Measurements from ENCODE around the gene EDARADD. TPM values are rescaled to one million over a fixed set of nuclear protein-coding genes. Genes with fewer than 3 reads are reported as not detected.
A peak's percentile ranks its signal among the peaks of the same experiment; 100 is the strongest.
"Not testable (repeated sequence)": the region's sequence is repeated elsewhere in the genome, so short reads cannot be mapped to it uniquely, and the experiment has no call there.

The EDARADD gene
- total RNA-seq, 4 donors from 2014 or later, result 8.4 to 11.8 (median 8.8) TPM

- no peak overlapping the region for H3K27ac ChIP-seq
- no peak overlapping the region for H3K4me3 ChIP-seq (replicated peaks in 1 of 3)
- H3K9me3 ChIP-seq, result no peaks in the 10 kb centered on the region
- intact Hi-C loops (cut with DNase I), result no loop called here
- H3K27me3 ChIP-seq, result no peaks in the 10 kb centered on the region
- DNase-seq, result no peak
- TF ChIP-seq CTCF (IDR thresholded peaks at IDR 0.05), result no peak
- no peak for TF ChIP-seq POLR2A (IDR thresholded peaks at IDR 0.05)
- 93 to 94% methylated on average over 7 of the region's 7 CpGs for WGBS, 2 donors
- H3K36me3 ChIP-seq, result no peaks in the 10 kb centered on the region
- peaks cover 8% of the 10 kb centered on the region in 2 donors for H3K4me1 ChIP-seq
Measured at GRCh38 chr1:236361909-236362590, 32.0 kb upstream of the EDARADD start.

DNA sequence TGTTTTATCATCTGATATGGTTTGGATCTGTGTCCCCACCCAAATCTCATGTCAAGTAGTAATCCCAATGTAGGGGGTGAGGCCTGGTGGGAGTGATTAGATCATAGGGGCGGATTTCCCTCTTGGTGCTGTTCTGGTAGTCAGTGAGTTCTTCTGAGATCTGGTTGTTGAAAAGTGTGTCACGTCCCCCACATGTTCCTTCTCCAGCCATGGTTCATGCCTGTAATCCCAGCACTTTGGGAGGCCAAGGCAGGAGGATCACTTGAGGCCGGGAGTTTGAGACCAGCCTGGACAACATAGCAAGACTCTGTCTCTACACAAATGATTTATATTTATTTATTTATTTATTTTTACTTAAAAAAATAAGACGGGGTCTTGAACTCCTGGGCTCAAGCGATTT lies 30.8 kb upstream of the EDARADD start:
- Histone ChIP-seq H3K27me3 (no peaks in the 10 kb centered on the region), H3K27ac (no peak overlapping the region), H3K9me3 (no peaks in the 10 kb centered on the region), H3K4me1 (peaks cover 8% of the 10 kb centered on the region in 2 donors), H3K36me3 (no peaks in the 10 kb centered on the region), H3K4me3 (replicated peaks in 1 of 3) (no peak overlapping the region)
- intact Hi-C loops (cut with DNase I), result no loop called here
- no peak for DNase-seq
- TF ChIP-seq CTCF (IDR thresholded peaks at IDR 0.05) (no peak), POLR2A (IDR thresholded peaks at IDR 0.05) (no peak)
- WGBS, 2 donors, result 87 to 97% methylated on average over 5 of the region's 5 CpGs

DNA sequence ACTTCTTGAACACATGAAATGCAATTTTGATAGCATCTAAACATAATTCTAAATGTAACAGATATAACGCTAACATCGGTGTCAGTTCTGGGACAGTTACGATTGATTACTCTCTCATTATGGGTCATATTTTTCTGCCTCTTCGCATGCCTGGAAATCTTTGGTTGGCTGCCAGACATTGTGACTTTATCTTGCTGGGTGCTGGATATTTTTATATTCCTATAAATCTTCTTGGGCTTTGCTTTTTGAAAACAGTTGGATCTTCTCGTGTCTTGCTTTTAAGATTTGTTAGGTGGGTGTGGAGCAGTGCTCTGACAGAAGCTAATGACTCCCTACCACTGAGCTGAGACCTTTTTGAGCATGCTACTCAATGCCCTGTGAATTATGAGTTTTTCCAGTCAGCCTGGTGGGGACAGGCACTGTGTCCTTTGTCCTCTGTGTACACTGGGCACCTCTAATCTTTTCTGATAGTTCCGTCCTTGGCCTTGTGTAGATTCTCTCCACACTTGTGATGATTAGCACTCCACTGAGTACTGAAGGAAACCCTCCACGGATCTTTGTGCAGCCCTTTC lies 28.0 kb upstream of the EDARADD start:
- intact Hi-C loops (cut with DNase I), result no loop called here
- Histone ChIP-seq H3K9me3 (no peaks in the 10 kb centered on the region), H3K27ac (peak overlapping the region; percentile 43 to 79 (median 57)), H3K36me3 (no peaks in the 10 kb centered on the region), H3K27me3 (no peaks in the 10 kb centered on the region), H3K4me1 (peaks cover 8% of the 10 kb centered on the region in 2 donors), H3K4me3 (replicated peaks in 1 of 3) (no peak overlapping the region)
- 54 to 57% methylated on average over 7 of the region's 7 CpGs for WGBS, 2 donors
- no peak for TF ChIP-seq CTCF (IDR thresholded peaks at IDR 0.05)
- TF ChIP-seq POLR2A (IDR thresholded peaks at IDR 0.05), result no peak
- DNase-seq, result peak in 1 of 2 donors; percentile 9

- H3K27ac ChIP-seq, result peak overlapping the region; percentile 43 to 79 (median 57)
- intact Hi-C loops (cut with DNase I); H3K27me3 ChIP-seq; H3K36me3 ChIP-seq; H3K4me3 ChIP-seq (replicated peaks in 1 of 3); H3K4me1 ChIP-seq; H3K9me3 ChIP-seq: not testable (repeated sequence)
- peak; percentile 80 to 87 for DNase-seq
- 45 to 60% methylated on average over 12 of the region's 12 CpGs for WGBS, 2 donors
Measured at GRCh38 chr1:236366681-236367080, 27.4 kb upstream of the EDARADD start.

DNA sequence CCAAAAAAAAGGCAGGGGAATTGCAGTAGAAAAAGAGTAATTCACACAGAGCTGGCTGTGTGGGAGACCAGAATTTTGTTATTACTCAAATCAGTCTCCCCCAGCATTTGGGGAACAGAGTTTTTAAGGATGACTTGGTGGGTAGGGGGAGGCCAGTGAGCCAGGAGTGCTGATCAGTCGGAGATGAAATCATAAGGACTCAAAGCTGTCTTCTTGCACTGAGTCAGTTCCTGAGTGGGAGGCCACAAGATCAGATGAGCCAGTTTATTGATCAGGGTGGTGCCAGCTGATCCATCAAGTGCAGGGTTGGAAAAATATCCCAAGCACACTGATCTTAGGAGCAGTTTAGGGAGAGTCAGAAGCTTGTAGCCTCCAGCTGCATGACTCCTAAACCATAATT lies 23.7 kb upstream of the EDARADD start:
- Histone ChIP-seq H3K4me3 (replicated peaks in 1 of 3) (no peak overlapping the region), H3K36me3 (no peaks in the 10 kb centered on the region), H3K4me1 (peaks cover 8% of the 10 kb centered on the region in 2 donors), H3K9me3 (no peaks in the 10 kb centered on the region), H3K27me3 (no peaks in the 10 kb centered on the region), H3K27ac (no peak overlapping the region)
- DNase-seq, result no peak
- TF ChIP-seq CTCF (IDR thresholded peaks at IDR 0.05), result no peak
- no peak for TF ChIP-seq POLR2A (IDR thresholded peaks at IDR 0.05)
- intact Hi-C loops (cut with DNase I), result no loop called here
- WGBS, 2 donors, result 88 to 94% methylated on average over 1 of the region's 1 CpG

Data from thyroid gland (tissue), 4 donors.